HG03196 (cell line): ENCODE measurements around the gene IFIT1.

Experiments
- ATAC-seq: cut with Tn5 transposase; IDR thresholded peaks from one replicate; pipeline ENCODE4 v1.9.1; 2021; ENCODE audit not compliant: unreplicated experiment

IFIT1 gene

GRCh38 chr10:89391907-89392756, at the start of gene IFIT1:
IFIT1 (plus strand) TSS chr10:89392623; CDS start chr10:89392713, 90 bp downstream.
- peak; percentile 72 for ATAC-seq

- ATAC-seq: no peak
Measured at GRCh38 chr10:89343089-89343767, 49.2 kb upstream of the IFIT1 start.

- no peak for ATAC-seq
Measured at GRCh38 chr10:89344156-89344555, 48.3 kb upstream of the IFIT1 start.

DNA sequence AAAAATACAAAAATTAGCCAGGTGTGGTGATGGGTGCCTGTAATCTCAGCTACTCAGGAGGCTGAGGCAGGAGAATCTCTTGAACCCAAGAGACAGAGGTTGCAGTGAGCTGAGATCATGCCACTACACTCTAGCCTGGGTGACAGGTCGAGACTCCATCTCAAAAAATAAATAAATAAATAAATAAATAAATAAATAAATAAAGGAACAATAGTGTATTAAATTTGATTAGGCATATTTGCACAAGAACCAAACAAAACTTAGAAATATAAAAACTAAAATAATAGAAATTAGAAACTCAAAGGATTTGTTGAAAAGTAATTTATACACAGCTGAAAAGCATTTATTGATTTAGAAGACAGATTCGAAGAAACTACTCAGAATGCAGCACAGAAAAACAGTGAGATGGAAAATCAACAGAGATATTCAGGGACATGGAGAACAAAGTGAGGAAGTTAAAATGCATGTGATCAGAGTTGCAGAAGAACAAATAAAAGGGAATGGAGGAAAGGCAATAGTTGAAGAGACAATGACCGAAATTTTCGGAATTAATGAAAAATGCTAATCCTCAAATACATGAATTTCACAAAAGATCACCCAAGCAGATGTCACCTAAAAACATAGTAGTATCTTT, 46.9 kb upstream of the IFIT1 start:
- no peak for ATAC-seq

GRCh38 chr10:89346405-89347254, 45.8 kb upstream of the IFIT1 start:
- no peak for ATAC-seq

GRCh38 chr10:89347701-89348457, 44.5 kb upstream of the IFIT1 start:
- no peak for ATAC-seq

DNA sequence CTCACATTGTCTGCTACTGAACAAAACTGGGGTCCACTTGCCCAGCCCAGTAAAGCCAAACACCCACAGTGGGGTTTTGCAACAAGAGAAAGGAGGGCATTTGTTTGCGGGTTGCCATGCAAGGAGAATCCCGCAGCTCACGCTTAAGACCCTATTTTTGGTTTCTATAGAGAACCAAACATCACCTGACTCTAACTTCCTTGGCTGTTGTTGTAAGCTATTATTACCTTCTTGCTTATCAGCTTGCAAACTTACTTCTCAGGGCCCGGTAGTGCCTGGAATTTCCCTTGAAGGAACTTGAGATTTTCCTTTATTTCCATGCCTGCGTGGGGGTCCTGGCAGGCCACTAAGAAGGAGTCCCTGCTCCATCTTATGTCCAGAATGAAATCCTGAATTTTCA, 43.9 kb upstream of the IFIT1 start:
- no peak for ATAC-seq

DNA sequence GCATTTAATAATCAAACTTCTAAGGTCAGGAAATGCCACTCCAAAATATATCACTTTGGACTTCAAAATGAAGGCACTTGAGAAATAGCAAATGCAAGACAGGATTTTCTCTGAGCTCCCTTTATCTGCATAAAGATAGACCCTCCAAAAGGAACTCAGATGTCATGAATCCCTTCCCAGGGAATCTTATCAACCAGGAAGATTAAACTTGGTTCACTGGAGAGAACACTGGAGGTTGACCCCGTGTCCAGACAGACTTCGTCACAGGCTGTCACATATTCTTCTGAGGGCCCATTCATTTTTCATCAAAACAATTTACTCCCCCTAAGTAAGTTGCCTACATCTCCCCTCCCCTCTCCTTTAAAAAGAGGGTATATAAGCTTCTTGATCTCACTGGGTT, 43.4 kb upstream of the IFIT1 start:
- no peak for ATAC-seq

DNA sequence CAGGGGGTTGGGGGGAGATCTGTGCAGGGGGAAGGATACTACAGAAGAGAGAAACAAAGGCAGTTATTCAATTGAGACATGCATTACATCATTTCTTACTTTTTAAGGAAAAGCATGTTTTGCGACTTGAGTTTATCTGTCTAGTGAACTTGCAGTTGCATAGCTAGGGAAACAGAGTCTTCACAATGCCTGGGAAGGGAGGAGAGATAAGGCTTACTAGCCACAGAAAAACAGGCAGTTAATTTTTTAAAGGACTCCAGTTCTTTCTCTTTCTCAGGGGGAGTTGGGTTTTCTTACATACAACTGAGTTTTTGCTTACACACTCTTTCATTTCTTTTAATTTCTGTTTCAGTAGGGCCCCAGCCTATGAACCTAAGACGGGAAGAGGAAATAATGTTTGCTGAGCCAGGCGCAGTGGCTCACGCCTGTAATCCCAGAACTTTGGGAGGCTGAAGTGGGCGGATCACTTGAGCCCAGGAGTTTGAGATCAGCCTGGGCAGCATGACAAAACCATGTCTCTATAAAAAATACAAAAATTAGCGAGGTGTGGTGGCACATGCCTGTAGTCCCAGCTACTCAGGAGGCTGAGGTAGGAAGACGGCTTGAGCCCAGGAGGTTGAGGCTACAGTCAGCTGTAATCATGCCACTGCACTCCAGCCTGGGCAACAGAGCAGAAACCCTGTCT, 41.6 kb upstream of the IFIT1 start:
- ATAC-seq: peak; percentile 24

DNA sequence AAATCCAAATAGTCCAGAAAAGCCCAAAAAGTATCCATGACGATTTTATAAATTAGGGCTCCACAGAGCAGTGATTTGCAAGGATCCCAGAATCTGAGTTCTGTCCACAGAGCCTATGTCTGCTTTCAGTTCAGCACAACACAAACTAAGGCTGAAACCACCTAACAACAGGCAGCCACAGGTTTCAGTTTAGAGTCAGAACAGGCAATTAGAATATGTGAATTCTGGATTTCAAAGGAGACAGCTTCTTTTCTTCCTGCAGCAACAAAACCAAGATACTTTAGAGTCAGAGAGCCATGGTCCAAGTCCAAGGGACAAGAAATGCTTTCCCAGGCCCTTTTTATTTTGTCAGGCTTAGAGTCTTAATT, 41.0 kb upstream of the IFIT1 start:
- ATAC-seq: peak; percentile 65

DNA sequence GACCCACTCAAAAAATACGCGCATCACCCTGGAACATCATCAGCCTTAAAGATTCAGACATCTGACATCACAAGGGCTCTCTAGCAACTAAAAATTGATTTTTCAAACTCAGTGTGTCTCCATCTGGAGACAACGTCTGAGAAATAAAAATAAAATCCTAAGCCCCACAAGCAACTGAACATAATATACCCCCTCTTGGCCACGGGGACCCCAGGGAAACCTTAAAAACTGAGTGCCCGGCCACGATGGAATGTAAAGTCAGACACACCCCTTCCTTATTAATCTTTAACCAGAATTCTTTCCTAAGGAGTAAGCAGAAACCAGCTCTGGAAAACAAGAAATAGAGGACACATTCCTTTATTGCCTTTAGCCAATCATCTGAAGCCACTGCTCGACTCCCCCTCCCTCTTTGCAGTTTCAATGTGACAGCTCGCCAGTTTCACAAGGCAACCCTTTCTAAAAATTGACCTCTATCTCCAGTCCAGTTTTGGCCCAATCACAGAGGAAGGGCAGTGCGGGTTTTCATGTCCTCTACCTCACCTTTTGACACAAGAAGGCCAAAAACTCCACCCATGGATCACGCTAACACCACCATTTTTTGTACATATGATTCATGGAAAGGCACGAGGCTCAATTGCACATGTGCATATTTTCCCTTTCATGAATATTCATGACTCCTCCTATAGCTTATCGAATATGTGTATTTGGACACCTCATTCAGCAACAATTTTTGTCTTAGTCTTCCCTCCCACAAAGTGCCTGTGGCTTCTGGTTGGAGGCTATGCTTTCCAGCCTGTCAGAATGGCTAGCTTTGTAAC, 40.4 kb upstream of the IFIT1 start:
- no peak for ATAC-seq

- no peak for ATAC-seq
Measured at GRCh38 chr10:89352802-89353201, 39.6 kb upstream of the IFIT1 start.

DNA sequence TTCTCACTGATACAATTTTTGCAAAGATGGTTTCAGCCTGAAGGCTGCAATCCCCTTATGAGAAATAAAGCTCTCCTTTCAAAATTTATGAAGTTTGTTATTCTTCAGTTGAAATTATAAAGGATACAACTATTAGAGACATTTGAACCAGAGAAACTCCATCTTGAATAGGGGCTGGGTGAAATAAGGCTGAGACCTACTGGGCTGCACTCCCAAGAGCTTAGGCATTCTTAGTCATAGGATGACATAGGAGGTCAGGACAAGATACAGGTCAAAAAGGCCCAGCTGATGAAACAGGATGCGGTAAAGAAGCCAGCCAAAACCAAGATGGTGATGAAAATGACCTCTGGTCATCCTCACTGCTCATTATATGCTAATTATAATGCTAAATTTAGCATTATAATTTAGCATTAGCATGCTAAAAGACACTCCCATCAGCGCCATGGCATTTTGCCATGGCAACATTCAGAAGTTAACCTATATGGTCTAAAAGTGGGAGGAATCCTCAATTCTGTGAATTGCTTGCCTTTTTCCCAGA, 37.0 kb upstream of the IFIT1 start:
- no peak for ATAC-seq

DNA sequence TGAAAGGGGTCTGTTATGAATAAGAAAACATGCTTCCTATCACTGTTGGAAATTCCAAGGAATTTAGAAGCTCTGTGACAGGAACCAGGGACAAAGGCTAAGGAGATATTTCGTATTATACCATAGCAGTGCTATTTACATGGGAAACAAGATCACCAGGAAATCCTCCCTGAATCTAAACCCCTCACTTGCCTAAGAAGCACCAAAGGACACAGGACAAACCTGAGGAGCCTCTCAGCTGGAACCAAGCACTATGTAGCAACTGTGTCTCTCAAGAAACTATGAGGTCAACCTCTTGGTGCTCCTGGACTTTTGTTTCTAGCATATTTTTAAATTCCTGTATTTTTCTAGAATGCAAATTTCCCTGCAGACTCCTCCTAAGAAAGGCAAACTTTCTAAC, 35.3 kb upstream of the IFIT1 start:
- no peak for ATAC-seq

DNA sequence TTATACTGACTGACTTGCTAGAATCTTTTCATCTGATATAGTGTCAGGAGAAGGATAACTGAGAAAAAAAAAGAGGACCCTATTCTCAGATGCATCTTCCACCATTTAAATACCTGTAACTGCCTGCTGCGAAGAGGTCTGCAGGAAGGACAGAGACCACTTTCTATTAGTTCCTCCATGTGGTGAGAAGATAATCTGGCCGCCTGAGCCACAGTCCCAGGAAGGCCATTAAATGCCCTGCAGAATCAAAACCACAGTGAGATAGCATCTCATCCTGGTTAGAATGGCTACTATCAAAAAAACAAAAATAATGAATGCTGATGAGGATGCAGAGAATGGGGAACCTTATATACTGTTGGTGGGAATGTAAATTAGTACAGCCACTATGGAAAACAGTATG, 34.4 kb upstream of the IFIT1 start:
- no peak for ATAC-seq

DNA sequence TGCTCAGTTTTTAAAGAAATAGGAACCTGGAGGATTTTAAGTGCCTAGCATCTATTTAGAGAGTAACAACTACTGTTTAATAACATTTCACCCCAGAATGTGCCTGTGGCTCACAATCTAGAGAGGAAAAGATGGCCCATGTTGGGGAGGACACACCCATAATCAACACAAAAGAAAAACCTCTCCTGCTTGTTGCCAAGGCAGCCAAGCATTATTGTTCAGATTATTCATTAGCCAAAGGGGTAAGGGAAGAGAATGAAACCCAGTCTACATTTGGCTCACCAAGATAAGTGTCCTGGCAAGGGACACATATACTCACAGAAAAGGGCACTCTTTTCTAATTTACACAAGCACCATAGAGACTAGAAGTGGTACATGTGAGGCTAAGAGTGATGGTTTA, 32.3 kb upstream of the IFIT1 start:
- ATAC-seq: no peak

- no peak for ATAC-seq
Measured at GRCh38 chr10:89362929-89363328, 29.5 kb upstream of the IFIT1 start.

DNA sequence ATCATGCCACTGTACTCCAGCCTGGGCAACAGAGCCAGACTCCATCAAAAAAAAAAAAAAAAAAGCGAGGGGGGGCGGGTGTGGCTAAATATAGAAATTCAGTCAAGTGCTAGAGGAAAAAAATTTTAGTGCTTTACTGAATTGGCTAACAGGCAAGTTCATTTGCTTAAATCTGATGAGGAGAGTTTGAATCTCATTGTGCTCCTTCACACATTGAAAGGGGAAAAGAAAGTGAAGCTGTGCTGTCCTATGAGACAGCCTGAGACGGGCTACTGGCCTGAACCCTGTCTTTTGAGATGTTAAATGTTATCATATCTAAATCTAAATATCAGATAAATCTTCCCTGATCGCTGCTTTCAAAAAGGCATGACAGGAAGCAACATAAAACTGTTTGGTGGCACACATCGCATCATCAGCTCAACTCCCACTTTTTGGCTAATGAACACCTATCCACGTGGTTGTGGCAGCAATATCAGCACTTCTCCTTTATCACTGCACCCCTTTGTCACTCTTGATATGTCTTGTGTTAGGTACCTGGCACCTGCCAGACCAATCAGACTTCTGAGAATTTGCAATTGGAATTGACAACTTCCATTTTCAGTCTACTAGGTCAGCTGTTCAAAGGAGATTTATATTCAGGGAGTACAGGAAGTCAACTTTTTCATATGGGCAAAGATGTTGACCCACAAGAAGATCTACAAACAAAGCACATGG, 28.5 kb upstream of the IFIT1 start:
- ATAC-seq: no peak
